Adipose tissue (tissue), 3 donors: Measurements from ENCODE around the gene AQP3. TPM values are rescaled to one million over a fixed set of nuclear protein-coding genes. Genes with fewer than 3 reads are reported as not detected.
"Not testable (repeated sequence)": the region's sequence is repeated elsewhere in the genome, so short reads cannot be mapped to it uniquely, and the experiment has no call there.

Experiments
- H3K27ac ChIP-seq: one replicate; pipeline ENCODE4 v1.5.1; 2013; ENCODE audit warnings: low read depth, low read length
- WGBS, 3 donors: extraction: QIAGEN DNeasy Blood & Tissue Kit; methylation state at CpG; one replicate each; pipeline ENCODE4 v1.1.7; 2013; 5-methylcytosine and 5-hydroxymethylcytosine counted together
- polyA plus RNA-seq, 3 donors: library from polyadenylated mRNA; stranded (reverse); fragments of 200-250 nt; gene quantifications; one replicate each; pipeline ENCODE4 v1.2.3, GENCODE V29; 2013
- donor health status: healthy with polysubstance abuse.
- donor health status: Bipolar disorder and iron deficiency.
- donor health status: healthy.

The AQP3 gene
- polyA plus RNA-seq, 3 donors = 6.6 to 11.4 (median 6.6) TPM

DNA sequence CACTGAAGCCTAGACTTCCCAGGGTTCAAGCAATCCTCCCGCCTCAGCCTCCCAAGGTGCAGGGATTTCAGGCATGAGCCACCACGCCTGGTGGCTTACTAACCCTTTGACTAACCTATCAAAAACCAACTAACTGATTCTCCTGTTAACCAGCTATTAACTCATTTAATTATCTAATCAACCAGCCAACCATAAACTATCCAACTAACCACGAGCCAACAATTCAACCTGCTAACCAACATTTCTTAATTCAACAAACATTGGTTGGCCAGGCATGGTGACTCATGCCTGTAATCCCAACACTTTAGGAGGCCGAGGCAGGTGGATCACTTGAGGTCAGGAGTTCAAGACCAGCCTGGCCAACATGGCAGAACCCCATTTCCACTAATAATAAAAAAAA is 48.3 kb downstream of the AQP3 start:
- WGBS, 3 donors = 78 to 89% (median 86%) methylated on average over 4 of the region's 4 CpGs

DNA sequence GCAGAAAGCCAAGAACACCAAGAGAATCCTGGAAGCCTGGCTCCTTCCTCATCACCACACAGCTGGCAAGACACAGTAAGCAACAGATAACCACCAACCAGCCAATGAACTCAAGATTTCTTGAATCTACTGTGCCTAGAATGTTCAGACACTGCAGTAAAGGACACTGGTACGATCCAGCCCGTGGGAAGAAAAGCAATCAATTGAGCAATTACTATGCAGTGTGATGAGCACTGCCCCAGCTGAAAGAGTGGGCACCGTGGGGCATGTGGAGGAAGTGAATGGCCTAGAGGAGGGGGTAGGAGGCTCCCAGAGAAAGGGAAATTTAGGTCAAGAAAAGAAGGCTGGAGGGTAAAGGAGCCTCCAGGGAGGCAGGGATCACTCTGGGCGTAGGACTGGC is 49.6 kb downstream of the AQP3 start:
- 50 to 67% (median 51%) methylated on average over 3 of the region's 4 CpGs for WGBS, 3 donors
- not testable (repeated sequence) for H3K27ac ChIP-seq

More for the DNA sequence above, 48.3 kb downstream of the AQP3 start:
- not testable (repeated sequence) for H3K27ac ChIP-seq

DNA sequence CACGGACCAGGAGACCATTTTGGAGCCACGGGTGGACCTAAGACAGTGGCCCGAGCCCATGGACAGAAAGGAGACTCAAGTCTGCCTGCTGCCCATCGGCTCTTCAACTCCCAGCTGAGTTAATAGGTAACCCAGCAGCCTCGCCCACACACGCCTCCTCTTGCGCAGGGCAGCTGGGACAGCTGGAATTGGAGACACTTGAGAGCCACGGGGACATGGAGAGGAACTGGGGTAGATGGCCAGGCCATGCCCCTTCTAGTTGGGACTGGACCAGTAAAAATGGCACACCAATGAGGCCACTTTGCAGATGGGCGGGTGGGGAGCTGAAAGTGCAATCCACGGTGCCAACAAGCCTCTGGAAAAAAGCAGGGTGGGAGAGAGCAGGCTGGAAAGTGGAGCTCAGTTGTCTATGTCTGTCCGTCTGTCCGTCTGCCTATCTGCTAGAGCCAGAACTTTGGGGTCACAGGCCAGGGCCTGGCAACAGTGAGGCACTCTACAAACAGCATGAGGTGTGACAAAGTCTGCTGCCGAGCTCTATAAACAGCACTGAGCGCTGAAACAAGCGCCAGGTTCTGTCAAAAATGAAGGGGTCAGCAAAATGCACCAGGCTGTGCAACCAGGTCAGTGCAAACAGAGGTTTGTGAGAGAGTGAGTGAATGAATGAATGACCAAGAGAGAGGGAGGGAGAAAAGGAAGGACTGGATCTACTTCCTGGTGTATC is 52.1 kb downstream of the AQP3 start:
- not testable (repeated sequence) for H3K27ac ChIP-seq
- WGBS, 3 donors = 48 to 89% (median 79%) methylated on average over 15 of the region's 15 CpGs

DNA sequence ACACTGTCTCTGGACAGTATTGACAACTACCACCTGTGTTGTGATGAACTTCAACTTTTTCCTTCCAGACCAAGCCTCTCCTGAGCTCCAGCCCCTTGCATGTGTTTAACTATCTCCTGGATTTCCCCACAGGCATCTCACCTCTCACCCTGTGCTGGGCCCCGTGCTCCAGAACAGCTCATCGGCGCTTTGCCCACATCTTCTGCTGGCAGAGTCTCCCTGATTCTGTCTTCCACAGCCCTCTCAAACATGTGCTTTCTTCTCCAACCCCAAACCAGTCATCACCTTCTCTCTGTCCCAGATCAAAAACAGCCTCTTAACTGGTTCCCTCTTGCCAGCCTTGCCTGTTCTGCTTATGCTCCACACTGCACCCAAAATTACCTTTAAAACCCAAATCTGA is 53.4 kb downstream of the AQP3 start:
- WGBS, 3 donors = 55 to 68% (median 59%) methylated on average over 3 of the region's 3 CpGs
- H3K27ac ChIP-seq = not testable (repeated sequence)

DNA sequence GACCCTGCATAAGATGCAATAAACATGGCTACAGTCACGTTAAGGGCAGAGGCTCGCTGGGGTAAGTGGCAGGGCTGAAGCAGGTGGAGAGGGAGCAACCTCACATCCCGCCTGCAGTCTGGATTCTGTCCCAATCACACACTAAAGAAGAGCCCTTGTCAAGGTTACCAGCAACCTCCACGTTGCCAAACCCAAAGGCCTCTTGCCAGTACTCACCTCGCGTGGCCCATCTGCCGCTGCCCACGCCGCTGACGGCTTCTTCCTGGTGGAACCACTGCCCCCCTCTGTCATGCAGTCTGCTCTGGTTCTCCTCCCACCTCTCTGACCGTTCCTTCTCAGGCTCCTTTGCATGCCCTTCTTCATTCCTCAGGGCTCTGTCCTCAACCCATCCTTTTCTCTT is 53.8 kb downstream of the AQP3 start:
- 66 to 72% (median 71%) methylated on average over 11 of the region's 11 CpGs for WGBS, 3 donors

DNA sequence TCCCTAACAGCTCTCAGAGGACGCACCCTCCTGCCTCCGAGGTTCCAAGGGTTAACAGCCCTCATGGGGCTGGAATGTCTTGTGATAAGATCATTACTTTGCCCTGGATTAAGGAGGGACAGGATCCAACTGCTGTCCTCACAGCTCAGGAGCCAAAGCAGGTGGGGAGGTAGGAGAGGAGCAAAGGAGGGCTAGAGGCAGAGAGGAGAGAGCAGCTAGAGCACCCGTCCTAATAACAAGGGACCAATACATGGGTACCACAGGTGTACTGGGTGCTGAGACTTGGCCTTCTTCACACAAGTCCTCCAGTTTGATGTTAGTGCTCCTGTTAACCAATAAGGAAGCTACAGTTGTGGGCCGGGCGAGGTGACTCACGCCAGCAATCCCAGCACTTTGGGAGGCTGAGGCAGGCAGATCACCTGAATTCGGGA is 54.8 kb downstream of the AQP3 start:
- not testable (repeated sequence) for H3K27ac ChIP-seq
- 64 to 74% (median 70%) methylated on average over 7 of the region's 7 CpGs for WGBS, 3 donors

More for the DNA sequence above, 53.8 kb downstream of the AQP3 start:
- H3K27ac ChIP-seq = no peak overlapping the region

Other genes with a start within 250 kb of the AQP3 start
- gene SPINK4, start 207.4 kb downstream of the AQP3 start, polyA plus RNA-seq = under 1 TPM in 2 of 3 donors, not detected in 1; 0.40 to 0.94 TPM
- 100 to 1,000 TPM in 1 of 3 donors, 10 to 100 TPM in 2; 88.3 to 121 (median 99.5) TPM for gene BAG1, start 182.9 kb downstream of the AQP3 start, polyA plus RNA-seq
- 100 to 1,000 TPM in 1 of 3 donors, 10 to 100 TPM in 2; 27.3 to 104 (median 51.4) TPM for gene CHMP5, start 182.5 kb downstream of the AQP3 start, polyA plus RNA-seq
- gene NFX1, start 157.1 kb downstream of the AQP3 start, polyA plus RNA-seq = 10 to 100 TPM; 10.2 to 16.7 (median 14.8) TPM
- 100 to 1,000 TPM in 2 of 3 donors, 10 to 100 TPM in 1; 42.7 to 548 (median 258) TPM for gene AQP7, start 45.0 kb downstream of the AQP3 start, polyA plus RNA-seq
- gene NOL6, start 26.3 kb upstream of the AQP3 start, polyA plus RNA-seq = 10 to 100 TPM; 13.4 to 28.7 (median 13.7) TPM
- under 1 TPM in 1 of 3 donors, not detected in 2; 0.22 TPM for gene ANKRD18B, start 76.7 kb upstream of the AQP3 start, polyA plus RNA-seq